Liver (tissue), 9 donors: ENCODE data around the gene IL17RC. TPM values are rescaled to one million over a fixed set of nuclear protein-coding genes. Genes with fewer than 3 reads are reported as not detected.

Experiments used
- DNase-seq: peaks from one replicate; pipeline ENCODE4 v3.0.0-alpha.2; 2017; ENCODE audit warnings: low spot score
- H3K27ac ChIP-seq, 2 donors: one replicate each; pipeline ENCODE4 v1.7.0; 2013; ENCODE audit warnings: inconsistent platforms in 2 of 2, low read length in 2 of 2, control low read depth in 1 of 2, low read depth in 1 of 2, mild to moderate bottlenecking in 1 of 2
- H3K27me3 ChIP-seq, 4 donors: one replicate each; pipeline versions ENCODE4 v1.6.1 to v1.7.0; 2013; ENCODE audit warnings: low read length in 3 of 4, inconsistent platforms in 1 of 4, mild to moderate bottlenecking in 1 of 4, moderate library complexity in 1 of 4; ENCODE audit not compliant: control insufficient read depth in 4 of 4, insufficient read depth in 4 of 4
- H3K36me3 ChIP-seq, 4 donors: one replicate each; pipeline versions ENCODE4 v1.6.1 to v1.7.0; 2013; ENCODE audit warnings: low read length in 3 of 4, mild to moderate bottlenecking in 3 of 4, low read depth in 1 of 4, moderate library complexity in 1 of 4; ENCODE audit not compliant: control insufficient read depth in 4 of 4, insufficient read depth in 3 of 4
- H3K4me1 ChIP-seq, 4 donors: one replicate each; pipeline versions ENCODE4 v1.6.1 to v1.7.0; 2013; ENCODE audit warnings: low read length in 3 of 4, mild to moderate bottlenecking in 3 of 4, moderate library complexity in 1 of 4; ENCODE audit not compliant: control insufficient read depth in 4 of 4, insufficient read depth in 4 of 4
- H3K4me3 ChIP-seq, 3 donors: one replicate each; pipeline versions ENCODE4 v1.6.1 to v1.7.0; 2013; ENCODE audit warnings: low read length in 3 of 3, control low read depth in 1 of 3, low read depth in 1 of 3, mild to moderate bottlenecking in 1 of 3
- H3K9ac ChIP-seq, 2 donors: one replicate each; pipeline ENCODE4 v1.7.0; 2013; ENCODE audit warnings: low read length in 2 of 2, mild to moderate bottlenecking in 2 of 2, moderate library complexity in 2 of 2, control low read depth in 1 of 2, low read depth in 1 of 2
- H3K9me3 ChIP-seq, 4 donors: one replicate each; pipeline versions ENCODE4 v1.6.1 to v1.7.0; 2013; ENCODE audit warnings: low read length in 3 of 4; ENCODE audit not compliant: control insufficient read depth in 4 of 4
- ATF3 ChIP-seq: IDR thresholded peaks from 2 replicates; pipeline ENCODE4 v1.6.1; 2016; ENCODE audit warnings: antibody characterized with exemption
- CTCF ChIP-seq: fragments of 150-350 bp; IDR thresholded peaks from 2 replicates; pipeline ENCODE4 v1.5.1; 2017; ENCODE audit warnings: improper control_type of control experiment, low read depth, low read length; ENCODE audit not compliant: missing input control
- EGR1 ChIP-seq, 2 donors: IDR thresholded peaks; 2 replicates each; pipeline ENCODE4 v1.6.1; 2016 to 2018; ENCODE audit warnings: antibody characterized with exemption in 2 of 2, low read depth in 2 of 2
- FOXA1 ChIP-seq: IDR thresholded peaks from 2 replicates; pipeline ENCODE4 v1.6.1; 2016; ENCODE audit warnings: antibody characterized with exemption
- FOXA2 ChIP-seq: IDR thresholded peaks from 2 replicates; pipeline ENCODE4 v1.6.1; 2016; ENCODE audit warnings: antibody characterized with exemption
- GABPA ChIP-seq, 2 donors: IDR thresholded peaks in 1 of 2; conservative IDR thresholded peaks in 1 of 2; 2 replicates each; pipeline ENCODE4 v1.6.1; 2016; ENCODE audit warnings: antibody characterized with exemption in 2 of 2, mild to moderate bottlenecking in 1 of 2, moderate library complexity in 1 of 2
- HNF4A ChIP-seq, 2 donors: conservative IDR thresholded peaks; 2 replicates each; pipeline ENCODE4 v1.6.1; 2016; ENCODE audit warnings: antibody characterized with exemption in 2 of 2, mild to moderate bottlenecking in 2 of 2
- HNF4G ChIP-seq: IDR thresholded peaks from 2 replicates; pipeline ENCODE4 v1.6.1; 2016; ENCODE audit warnings: antibody characterized with exemption
- NR2F2 ChIP-seq: IDR thresholded peaks from 2 replicates; pipeline ENCODE4 v1.6.1; 2016; ENCODE audit warnings: antibody characterized with exemption
- RAD21 ChIP-seq, 2 donors: IDR thresholded peaks; 2 replicates each; pipeline ENCODE4 v1.6.1; 2016; ENCODE audit warnings: antibody characterized with exemption in 2 of 2, mild to moderate bottlenecking in 2 of 2
- RXRA ChIP-seq, 2 donors: IDR thresholded peaks; 2 replicates each; pipeline ENCODE4 v1.6.1; 2017 to 2018; ENCODE audit warnings: antibody characterized with exemption in 2 of 2, mild to moderate bottlenecking in 1 of 2
- SP1 ChIP-seq: IDR thresholded peaks from 2 replicates; pipeline ENCODE4 v1.6.1; 2018; ENCODE audit warnings: antibody characterized with exemption, mild to moderate bottlenecking
- TAF1 ChIP-seq: conservative IDR thresholded peaks from 2 replicates; pipeline ENCODE4 v1.6.1; 2016; ENCODE audit warnings: antibody characterized with exemption, mild to moderate bottlenecking
- YY1 ChIP-seq: IDR thresholded peaks from 2 replicates; pipeline ENCODE4 v1.6.1; 2016; ENCODE audit warnings: antibody characterized with exemption, mild to moderate bottlenecking
- ZBTB33 ChIP-seq: IDR thresholded peaks from 2 replicates; pipeline ENCODE4 v1.6.1; 2016; ENCODE audit warnings: antibody characterized with exemption
- WGBS: extraction: QIAGEN DNeasy Blood & Tissue Kit; methylation state at CpG from one replicate; pipeline ENCODE4 v1.1.7; 2013; 5-methylcytosine and 5-hydroxymethylcytosine counted together
- polyA plus RNA-seq, 2 donors: library from polyadenylated mRNA; stranded (reverse) in 1 of 2; unstranded in 1 of 2; fragments of 200-250 nt in 1 of 2; fragments of >200 nt in 1 of 2; fragmentation: Nextera tagmentation in 1 of 2; extraction: Ambion mirVana in 1 of 2; gene quantifications; one replicate each; pipeline versions ENCODE4 v1.2.1 to v1.2.3, GENCODE V29; 2013 to 2015
- total RNA-seq, 2 donors: library from RNA; depleted of rRNA; stranded (reverse); fragments of >200 nt; gene quantifications; one replicate each; pipeline ENCODE4 v1.2.3, GENCODE V29; 2014
- TF ChIP-seq, protein P1 (sequence below): IDR thresholded peaks from 2 replicates; pipeline ENCODE4 v1.6.1; 2016; ENCODE audit warnings: antibody characterized with exemption
- donor health status: healthy.
- donor health status: healthy.
- donor health status: healthy.
- donor health status: healthy.
- donor health status: healthy.

Gene IL17RC
- total and polyA plus RNA-seq, 4 donors, result 15.4 to 62.8 (median 25.7) TPM

GRCh38 chr3:9903904-9904303 is 13.0 kb upstream of the IL17RC start:
- Histone ChIP-seq H3K27me3 (no peaks in the 10 kb centered on the region), H3K4me1 (peaks cover 12 to 41% (median 37%) of the 10 kb centered on the region in 4 donors), H3K4me3 (no peak overlapping the region), H3K27ac (no peak overlapping the region), H3K9ac (no peak overlapping the region), H3K36me3 (no peaks in the 10 kb centered on the region), H3K9me3 (no peaks in the 10 kb centered on the region)
- TF ChIP-seq ZBTB33, result no peak
- WGBS, result 91% methylated on average over 4 of the region's 4 CpGs
- no peak for DNase-seq

DNA sequence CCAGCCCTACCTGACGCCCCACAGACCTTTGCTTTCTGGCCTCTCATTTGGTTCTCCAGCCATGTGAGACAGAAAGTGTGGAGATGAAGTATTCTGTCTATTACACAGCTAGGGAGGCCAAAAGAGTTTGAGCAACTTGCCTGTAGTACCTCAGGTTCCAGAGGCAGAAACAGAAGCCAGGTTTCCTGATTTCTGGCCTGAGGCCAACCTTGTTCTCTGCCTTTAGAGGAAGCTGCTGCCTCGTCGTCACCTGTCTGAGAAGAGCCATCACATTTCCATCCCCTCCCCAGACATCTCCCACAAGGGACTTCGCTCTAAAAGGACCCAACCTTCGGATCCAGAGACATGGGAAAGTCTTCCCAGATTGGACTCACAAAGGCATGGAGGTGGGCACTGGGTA is 10.4 kb upstream of the IL17RC start:
- 80% methylated on average over 5 of the region's 5 CpGs for WGBS
- no peak for DNase-seq
- Histone ChIP-seq H3K27ac (no peak overlapping the region), H3K27me3 (no peaks in the 10 kb centered on the region), H3K36me3 (no peaks in the 10 kb centered on the region), H3K9ac (no peak overlapping the region), H3K9me3 (no peaks in the 10 kb centered on the region), H3K4me1 (peaks cover 16 to 57% (median 44%) of the 10 kb centered on the region in 4 donors), H3K4me3 (no peak overlapping the region)
- no peak for TF ChIP-seq SP1

- Histone ChIP-seq H3K4me1 (peaks cover 8 to 59% (median 48%) of the 10 kb centered on the region in 4 donors), H3K9ac (no peak overlapping the region), H3K4me3 (no peak overlapping the region), H3K27ac (peak overlapping the region; percentile 9 to 60), H3K36me3 (no peaks in the 10 kb centered on the region), H3K27me3 (no peaks in the 10 kb centered on the region), H3K9me3 (no peaks in the 10 kb centered on the region)
- WGBS, result 43% methylated on average over 3 of the region's 3 CpGs
- no peak for TF ChIP-seq TAF1
- TF ChIP-seq RXRA (IDR thresholded peaks at IDR 0.05), result peak in 1 of 2 donors; percentile 30
- TF ChIP-seq GABPA (IDR thresholded peaks at IDR 0.05 in 1 of 2, conservative IDR thresholded peaks at IDR 0.05 in 1 of 2), result no peak
- TF ChIP-seq, protein P1, sequence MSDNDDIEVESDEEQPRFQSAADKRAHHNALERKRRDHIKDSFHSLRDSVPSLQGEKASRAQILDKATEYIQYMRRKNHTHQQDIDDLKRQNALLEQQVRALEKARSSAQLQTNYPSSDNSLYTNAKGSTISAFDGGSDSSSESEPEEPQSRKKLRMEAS, result no peak
- no peak for TF ChIP-seq ATF3
- TF ChIP-seq RAD21 (IDR thresholded peaks at IDR 0.05), result no peak
- TF ChIP-seq FOXA1, result no peak
- TF ChIP-seq YY1, result no peak
- peak; percentile 43 for TF ChIP-seq SP1
- peak; percentile 65 for TF ChIP-seq NR2F2
- TF ChIP-seq ZBTB33, result no peak
- no peak for TF ChIP-seq FOXA2
- no peak for TF ChIP-seq EGR1 (IDR thresholded peaks at IDR 0.05; ENCODE audit: low read depth in 2 of 2)
- no peak for TF ChIP-seq CTCF
- no peak for TF ChIP-seq HNF4G
- TF ChIP-seq HNF4A (conservative IDR thresholded peaks at IDR 0.05), result peak; percentile 46 to 77
- DNase-seq, result no peak
Observed at GRCh38 chr3:9908286-9908685, 8.6 kb upstream of the IL17RC start.
